Spleen (tissue), 7 donors: ENCODE results near the gene WFDC2.

Experiments
- CTCF ChIP-seq, 11 experiments: fragments of 200-600 bp in 7 of 11; fragments of 450-650 bp in 4 of 11; sonication (generic) in 4 of 11; IDR thresholded peaks in 8 of 11; conservative IDR thresholded peaks in 3 of 11; 1 replicate in 7 of 11; 2 replicates in 4 of 11; pipeline versions ENCODE4 v1.4.0 to v1.8.0; 2016 to 2021; ENCODE audit warnings: antibody characterized with exemption in 11 of 11, inconsistent platforms in 4 of 11, mild to moderate bottlenecking in 1 of 11
- POLR2A ChIP-seq, 3 donors: fragments of 450-650 bp; IDR thresholded peaks; one replicate each; pipeline ENCODE4 v1.5.1; 2017; ENCODE audit warnings: antibody characterized with exemption in 3 of 3, mild to moderate bottlenecking in 1 of 3
- donor health status: DM: no; HTN: no; CAD: no; lungs with moderate emphysema.
- donor health status: DM: no; HTN: no; CAD: no.
- donor health status: DM: no; HTN: no; CAD: no.

- TF ChIP-seq CTCF (IDR thresholded peaks at IDR 0.05 in 8 of 11, conservative IDR thresholded peaks at IDR 0.05 in 3 of 11) (no peak), POLR2A (IDR thresholded peaks at IDR 0.05) (no peak)
These were observed 45.9 kb upstream of the WFDC2 start for GRCh38 chr20:45423700-45424099.
